Progenitor cell of endocrine pancreas (in vitro differentiated cells): Measurements from ENCODE around the gene ZNF197. TPM values are rescaled to one million over a fixed set of nuclear protein-coding genes. Genes with fewer than 3 reads are reported as not detected.
"Not testable (repeated sequence)": the region's sequence is repeated elsewhere in the genome, so short reads cannot be mapped to it uniquely, and the experiment has no call there.

Experiments used
- DNase-seq: peaks from one replicate; pipeline ENCODE4 v3.0.0; 2021; ENCODE audit warnings: low spot score; ENCODE audit not compliant: unreplicated experiment
- H3K27ac Mint-ChIP-seq: 2 replicates; pipeline ENCODE4 v1.8.0; 2021; ENCODE audit warnings: mild to moderate bottlenecking, moderate library complexity, mixed read lengths
- H3K27me3 Mint-ChIP-seq: 2 replicates; pipeline ENCODE4 v1.8.0; 2021; ENCODE audit warnings: mixed read lengths
- H3K36me3 Mint-ChIP-seq: 2 replicates; pipeline ENCODE4 v1.8.0; 2022; ENCODE audit warnings: mixed read lengths; ENCODE audit not compliant: insufficient read depth
- H3K4me1 Mint-ChIP-seq: 2 replicates; pipeline ENCODE4 v1.8.0; 2021; ENCODE audit warnings: low read depth, mixed read lengths
- H3K4me3 Mint-ChIP-seq: 2 replicates; pipeline ENCODE4 v1.8.0; 2021; ENCODE audit warnings: low read depth, mild to moderate bottlenecking, moderate library complexity, mixed read lengths
- H3K9me3 Mint-ChIP-seq: 2 replicates; pipeline ENCODE4 v1.8.0; 2021; ENCODE audit warnings: low read depth, mixed read lengths
- CTCF ChIP-seq: fragments of 200-600 bp; sonication (generic); IDR thresholded peaks from one replicate; pipeline ENCODE4 v1.5.0; 2021; ENCODE audit warnings: antibody characterized with exemption, mild to moderate bottlenecking; ENCODE audit not compliant: unreplicated experiment
- total RNA-seq: library from RNA; stranded (reverse); gene quantifications from 2 replicates; pipeline ENCODE4 v1.2.1, GENCODE V29; 2021

The ZNF197 gene
- total RNA-seq, 1 donor from 2014 or later = 34.1 TPM

DNA sequence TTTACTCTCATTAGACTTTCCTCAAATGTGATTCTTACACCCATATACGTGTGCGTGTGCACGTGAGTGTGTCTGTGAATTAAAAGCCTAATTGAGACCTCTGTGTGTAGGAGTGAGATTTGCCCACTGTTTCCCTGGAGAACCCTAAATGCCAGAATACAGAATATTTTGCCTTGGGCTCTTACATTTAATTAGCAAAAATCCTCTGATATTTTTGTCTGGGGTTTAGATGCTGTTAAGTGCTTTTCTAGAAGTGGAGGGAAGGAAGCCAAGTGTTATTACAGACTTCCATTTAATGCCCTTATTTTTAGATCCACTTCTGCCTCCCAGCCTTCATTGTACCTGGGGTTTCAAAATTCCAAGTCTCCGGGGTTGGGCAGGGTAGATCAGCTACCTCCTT is 41.5 kb downstream of the ZNF197 start:
- peaks cover 22% of the 10 kb centered on the region for H3K36me3 Mint-ChIP-seq
- no peak for DNase-seq
- no peak for TF ChIP-seq CTCF
- no peaks in the 10 kb centered on the region for H3K27me3 Mint-ChIP-seq
- H3K27ac Mint-ChIP-seq = no peak overlapping the region
- H3K4me3 Mint-ChIP-seq = no peak overlapping the region
- H3K4me1 Mint-ChIP-seq = no peaks in the 10 kb centered on the region
- peaks cover 9% of the 10 kb centered on the region for H3K9me3 Mint-ChIP-seq

- H3K4me3 Mint-ChIP-seq = no peak overlapping the region
- no peaks in the 10 kb centered on the region for H3K27me3 Mint-ChIP-seq
- no peak for DNase-seq
- no peak for TF ChIP-seq CTCF
- peaks cover 8% of the 10 kb centered on the region for H3K36me3 Mint-ChIP-seq
- H3K9me3 Mint-ChIP-seq = peaks cover 18% of the 10 kb centered on the region
- H3K27ac Mint-ChIP-seq = peak overlapping the region; percentile 45
- no peaks in the 10 kb centered on the region for H3K4me1 Mint-ChIP-seq
Observed at GRCh38 chr3:44669760-44670159, 44.9 kb downstream of the ZNF197 start.

DNA sequence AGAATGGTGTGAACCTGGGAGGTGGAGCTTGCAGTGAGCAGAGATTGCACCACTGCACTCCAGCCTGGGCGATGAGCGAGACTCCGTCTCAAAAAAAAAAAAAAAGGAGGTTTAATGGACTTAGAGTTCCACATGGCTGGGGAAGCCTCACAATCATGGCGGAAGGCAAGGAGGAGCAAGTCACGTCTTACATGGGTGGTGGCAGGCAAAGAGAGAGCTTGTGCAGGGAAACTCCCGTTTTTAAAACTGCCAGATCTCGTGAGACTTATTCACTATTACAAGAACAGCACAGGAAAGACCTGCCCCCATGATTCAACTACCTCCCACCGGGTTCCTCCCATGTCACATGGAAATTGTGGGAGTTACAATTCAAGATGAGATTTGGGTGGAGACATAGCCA is 48.6 kb downstream of the ZNF197 start:
- not testable (repeated sequence) for H3K27ac Mint-ChIP-seq

GRCh38 chr3:44674211-44674610 is 49.4 kb downstream of the ZNF197 start:
- H3K4me1 Mint-ChIP-seq = no peaks in the 10 kb centered on the region
- no peak for TF ChIP-seq CTCF
- no peak for DNase-seq
- no peak overlapping the region for H3K4me3 Mint-ChIP-seq
- peaks cover 12% of the 10 kb centered on the region for H3K9me3 Mint-ChIP-seq
- H3K27ac Mint-ChIP-seq = no peak overlapping the region
- no peaks in the 10 kb centered on the region for H3K27me3 Mint-ChIP-seq
- peaks cover 2% of the 10 kb centered on the region for H3K36me3 Mint-ChIP-seq

More for the DNA sequence above, 48.6 kb downstream of the ZNF197 start:
- H3K36me3 Mint-ChIP-seq, H3K27me3 Mint-ChIP-seq, H3K4me3 Mint-ChIP-seq, H3K4me1 Mint-ChIP-seq, DNase-seq: not testable (repeated sequence)
- H3K9me3 Mint-ChIP-seq = peaks cover 12% of the 10 kb centered on the region

- Mint-ChIP-seq H3K36me3 (peaks cover 28% of the 10 kb centered on the region), H3K9me3 (peaks cover 24% of the 10 kb centered on the region), H3K27me3 (no peaks in the 10 kb centered on the region), H3K27ac (no peak overlapping the region), H3K4me1 (no peaks in the 10 kb centered on the region), H3K4me3 (no peak overlapping the region)
- no peak for DNase-seq
- TF ChIP-seq CTCF = no peak
Observed at GRCh38 chr3:44678480-44679116, 53.8 kb downstream of the ZNF197 start.

DNA sequence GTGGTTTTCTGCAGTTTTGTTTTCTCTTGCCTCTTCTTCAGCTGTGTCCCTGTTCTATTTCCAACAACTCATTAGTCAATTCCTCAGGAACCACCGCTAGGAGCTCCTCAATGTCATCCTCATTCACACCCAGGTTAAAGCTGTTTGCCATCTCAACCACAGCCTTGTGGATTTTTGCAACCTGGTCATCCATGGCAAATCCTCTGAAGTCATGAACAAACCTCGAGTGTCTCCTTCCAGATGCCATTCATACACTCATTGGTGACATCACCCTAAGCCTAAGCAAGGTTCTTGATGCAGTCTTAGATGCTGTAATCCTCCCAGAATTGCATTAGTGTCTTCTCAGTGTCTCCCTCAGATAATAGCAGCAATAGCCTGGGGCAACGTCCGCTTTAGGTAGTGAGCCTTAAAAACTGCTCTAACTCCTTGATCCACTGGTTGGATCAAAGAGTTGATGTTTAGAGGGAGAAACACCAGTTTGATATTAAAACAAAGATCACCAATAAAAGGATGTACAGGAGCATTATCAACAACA is 56.2 kb downstream of the ZNF197 start:
- no peak for TF ChIP-seq CTCF
- Mint-ChIP-seq H3K36me3 (peaks cover 43% of the 10 kb centered on the region), H3K27me3 (no peaks in the 10 kb centered on the region), H3K27ac (no peak overlapping the region), H3K4me1 (peaks cover 3% of the 10 kb centered on the region), H3K4me3 (no peak overlapping the region), H3K9me3 (peaks cover 27% of the 10 kb centered on the region)
- no peak for DNase-seq
